Stimulated activated CD4-positive, alpha-beta T cell treated with anti-CD3 and anti-CD28 coated beads, Interleukin-1b, Interleukin-23, amount 100 ng/mL, for 4 hours (primary cell): ENCODE data around the gene FRMPD2.

ENCODE experiments used
- DNase-seq, 2 donors: peaks; one replicate each; pipeline ENCODE4 v3.0.0-alpha.2; 2020; ENCODE audit warnings: low read depth in 2 of 2

FRMPD2 gene

GRCh38 chr10:48274636-48275035, at the start of gene FRMPD2:
FRMPD2 (minus strand) TSS chr10:48274696; CDS start chr10:48274567, 129 bp downstream.
- no peak for DNase-seq

GRCh38 chr10:48322017-48322416, 47.5 kb upstream of the FRMPD2 start:
- DNase-seq, result no peak

- DNase-seq, result no peak
These were observed 43.0 kb upstream of the FRMPD2 start for GRCh38 chr10:48317321-48317990.

- DNase-seq, result no peak
These were observed 41.7 kb upstream of the FRMPD2 start for GRCh38 chr10:48316236-48316635.

GRCh38 chr10:48314107-48314506, 39.6 kb upstream of the FRMPD2 start:
- DNase-seq, result no peak

GRCh38 chr10:48309711-48310226, 35.3 kb upstream of the FRMPD2 start:
- no peak for DNase-seq

- no peak for DNase-seq
These were observed 33.2 kb upstream of the FRMPD2 start for GRCh38 chr10:48307711-48308018.

GRCh38 chr10:48306870-48307710, 32.6 kb upstream of the FRMPD2 start:
- DNase-seq, result peak; percentile 59 to 63

- peak; percentile 92 to 94 for DNase-seq
These were observed 31.9 kb upstream of the FRMPD2 start, which contains the start of gene MAPK8 for GRCh38 chr10:48306265-48306869. MAPK8 (plus strand) TSS chr10:48306677; CDS start chr10:48401661, 94,984 bp downstream.

GRCh38 chr10:48305905-48306264, 31.4 kb upstream of the FRMPD2 start:
- no peak for DNase-seq

- DNase-seq, result no peak
These were observed 28.3 kb upstream of the FRMPD2 start for GRCh38 chr10:48302515-48303476.

GRCh38 chr10:48300556-48300955, 26.1 kb upstream of the FRMPD2 start:
- DNase-seq, result no peak

- DNase-seq, result no peak
These were observed 25.2 kb upstream of the FRMPD2 start for GRCh38 chr10:48299692-48300091.

GRCh38 chr10:48299066-48299465, 24.6 kb upstream of the FRMPD2 start:
- DNase-seq, result no peak

- DNase-seq, result no peak
These were observed 22.1 kb upstream of the FRMPD2 start for GRCh38 chr10:48296576-48297098.

- no peak for DNase-seq
These were observed 19.9 kb upstream of the FRMPD2 start for GRCh38 chr10:48294431-48294830.

GRCh38 chr10:48292616-48293015, 18.1 kb upstream of the FRMPD2 start:
- no peak for DNase-seq

GRCh38 chr10:48291190-48291589, 16.7 kb upstream of the FRMPD2 start:
- no peak for DNase-seq

- DNase-seq, result no peak
These were observed 15.8 kb upstream of the FRMPD2 start for GRCh38 chr10:48290286-48290685.

- peak; percentile 8 to 40 for DNase-seq
These were observed 15.2 kb upstream of the FRMPD2 start for GRCh38 chr10:48289501-48290238.
